ENCODE data around the gene LIFR.

LIFR gene

DNA sequence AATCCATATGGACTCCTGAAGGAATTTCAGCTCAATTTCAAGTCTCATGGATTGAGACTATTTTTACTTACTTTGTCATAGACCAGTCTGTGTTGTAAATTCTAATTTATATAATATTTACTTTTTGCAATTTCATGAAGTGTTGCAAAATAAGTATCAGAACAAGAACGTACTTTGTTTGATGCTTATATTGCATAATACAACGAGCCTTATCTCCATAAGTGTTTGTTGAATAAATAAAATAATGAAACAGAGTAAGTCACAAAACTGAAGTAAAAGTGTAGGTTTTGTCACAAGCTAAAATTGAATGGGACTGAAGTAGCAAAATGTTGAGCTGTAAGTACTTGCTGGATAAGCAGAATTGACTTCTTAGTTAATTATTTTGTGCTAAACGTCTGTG, 3.0 kb upstream of the LIFR start:
- Histone ChIP-seq H3K27me3 (replicated peaks; ENCODE audit: control insufficient read depth, insufficient read depth, low read length) (no peaks in the 10 kb centered on the region), H3K9ac (ENCODE audit: low read length) (no peak overlapping the region), H3K4me1 (ENCODE audit: control insufficient read depth, insufficient read depth, low read length) (peaks cover 13% of the 10 kb centered on the region), H3K36me3 (ENCODE audit: control insufficient read depth, insufficient read depth, low read length, severe bottlenecking) (no peaks in the 10 kb centered on the region), H3K4me3 (ENCODE audit: low read length) (no peak overlapping the region), H3K9me3 (ENCODE audit: control insufficient read depth, low read length) (no peaks in the 10 kb centered on the region)
- DNase-seq (ENCODE audit: low read depth): no peak

DNA sequence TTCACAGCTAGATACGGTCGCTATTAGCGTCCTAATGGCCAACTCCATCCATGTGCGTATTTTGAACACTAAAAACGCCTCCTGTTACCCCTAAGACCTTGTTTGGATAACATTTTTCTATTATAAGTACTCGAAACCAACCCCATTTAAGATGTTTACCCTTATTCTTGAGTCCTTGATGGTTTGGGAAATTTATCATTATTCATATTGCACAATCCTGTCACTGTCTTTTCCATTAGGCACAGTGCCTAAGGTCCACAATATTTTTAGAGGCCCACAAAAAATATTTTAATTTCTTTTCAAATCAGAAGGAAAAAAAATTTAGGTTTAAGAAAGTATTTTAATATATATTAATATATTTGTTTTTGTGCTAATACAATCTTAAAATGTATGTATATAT, 1.3 kb upstream of the LIFR start:
- Histone ChIP-seq H3K9ac (ENCODE audit: low read length) (peak overlapping the region; percentile 98), H3K36me3 (ENCODE audit: control insufficient read depth, insufficient read depth, low read length, severe bottlenecking) (no peaks in the 10 kb centered on the region), H3K27me3 (replicated peaks; ENCODE audit: control insufficient read depth, insufficient read depth, low read length) (no peaks in the 10 kb centered on the region), H3K9me3 (ENCODE audit: control insufficient read depth, low read length) (no peaks in the 10 kb centered on the region), H3K4me1 (ENCODE audit: control insufficient read depth, insufficient read depth, low read length) (peaks cover 14% of the 10 kb centered on the region), H3K4me3 (ENCODE audit: low read length) (peak overlapping the region; percentile 95)
- no peak for DNase-seq (ENCODE audit: low read depth)

DNA sequence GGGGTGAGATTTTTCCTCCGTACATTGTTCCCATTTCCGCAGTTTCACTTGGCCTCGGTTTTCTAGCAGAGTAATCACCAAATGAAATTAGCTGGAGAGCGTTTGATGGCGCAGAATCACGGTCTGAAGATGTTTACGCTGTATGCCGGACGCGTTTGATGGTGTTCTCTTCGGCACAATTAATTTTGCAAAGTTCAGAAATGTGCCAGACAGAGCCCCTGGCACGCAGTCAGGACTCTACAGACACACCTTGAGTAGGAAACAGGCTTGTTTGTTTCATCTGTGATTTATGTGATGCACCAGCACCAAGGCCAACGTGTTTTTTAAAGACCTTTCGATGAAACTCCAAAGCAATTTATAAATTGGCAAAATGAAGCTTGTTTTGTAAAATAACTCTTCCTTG, 863 bp upstream of the LIFR start:
- Histone ChIP-seq H3K4me3 (ENCODE audit: low read length) (peak overlapping the region; percentile 95), H3K36me3 (ENCODE audit: control insufficient read depth, insufficient read depth, low read length, severe bottlenecking) (no peaks in the 10 kb centered on the region), H3K9me3 (ENCODE audit: control insufficient read depth, low read length) (no peaks in the 10 kb centered on the region), H3K27me3 (replicated peaks; ENCODE audit: control insufficient read depth, insufficient read depth, low read length) (no peaks in the 10 kb centered on the region), H3K9ac (ENCODE audit: low read length) (peak overlapping the region; percentile 98), H3K4me1 (ENCODE audit: control insufficient read depth, insufficient read depth, low read length) (peaks cover 15% of the 10 kb centered on the region)
- DNase-seq (ENCODE audit: low read depth): no peak

DNA sequence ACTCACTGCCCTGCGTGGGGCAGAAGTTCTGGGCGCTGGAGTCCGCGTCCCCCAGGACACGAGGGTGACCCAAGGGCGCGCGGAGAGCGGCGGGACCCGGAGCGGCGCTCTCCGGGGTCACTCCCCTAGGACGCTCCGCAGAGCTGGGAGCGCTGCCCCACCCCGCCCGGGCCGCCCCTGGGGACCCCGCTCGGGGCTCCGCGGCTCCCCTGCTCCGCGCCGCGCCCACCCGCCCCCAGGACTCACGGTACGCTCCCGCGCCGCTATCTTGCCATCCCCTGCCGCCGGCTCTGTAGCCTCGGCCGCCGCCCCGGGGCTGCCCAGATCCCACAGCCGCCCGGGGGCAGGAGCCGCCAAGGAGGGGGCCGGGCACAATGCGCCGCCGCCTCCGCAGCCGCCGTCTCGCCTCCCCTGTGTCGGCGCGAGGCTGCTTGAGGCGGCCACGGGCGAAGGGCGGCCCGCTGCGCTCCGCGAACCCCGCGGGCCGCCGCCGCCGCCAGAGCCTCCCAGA, 303 bp downstream of the LIFR start:
- DNase-seq (ENCODE audit: low read depth): no peak
- H3K36me3 ChIP-seq (ENCODE audit: control insufficient read depth, insufficient read depth, low read length, severe bottlenecking): no peaks in the 10 kb centered on the region
- no peaks in the 10 kb centered on the region for H3K27me3 ChIP-seq (replicated peaks; ENCODE audit: control insufficient read depth, insufficient read depth, low read length)
- peak overlapping the region; percentile 88 for H3K4me3 ChIP-seq (ENCODE audit: low read length)
- peaks cover 26% of the 10 kb centered on the region for H3K4me1 ChIP-seq (ENCODE audit: control insufficient read depth, insufficient read depth, low read length)
- no peaks in the 10 kb centered on the region for H3K9me3 ChIP-seq (ENCODE audit: control insufficient read depth, low read length)
- peak overlapping the region; percentile 85 for H3K9ac ChIP-seq (ENCODE audit: low read length)

DNA sequence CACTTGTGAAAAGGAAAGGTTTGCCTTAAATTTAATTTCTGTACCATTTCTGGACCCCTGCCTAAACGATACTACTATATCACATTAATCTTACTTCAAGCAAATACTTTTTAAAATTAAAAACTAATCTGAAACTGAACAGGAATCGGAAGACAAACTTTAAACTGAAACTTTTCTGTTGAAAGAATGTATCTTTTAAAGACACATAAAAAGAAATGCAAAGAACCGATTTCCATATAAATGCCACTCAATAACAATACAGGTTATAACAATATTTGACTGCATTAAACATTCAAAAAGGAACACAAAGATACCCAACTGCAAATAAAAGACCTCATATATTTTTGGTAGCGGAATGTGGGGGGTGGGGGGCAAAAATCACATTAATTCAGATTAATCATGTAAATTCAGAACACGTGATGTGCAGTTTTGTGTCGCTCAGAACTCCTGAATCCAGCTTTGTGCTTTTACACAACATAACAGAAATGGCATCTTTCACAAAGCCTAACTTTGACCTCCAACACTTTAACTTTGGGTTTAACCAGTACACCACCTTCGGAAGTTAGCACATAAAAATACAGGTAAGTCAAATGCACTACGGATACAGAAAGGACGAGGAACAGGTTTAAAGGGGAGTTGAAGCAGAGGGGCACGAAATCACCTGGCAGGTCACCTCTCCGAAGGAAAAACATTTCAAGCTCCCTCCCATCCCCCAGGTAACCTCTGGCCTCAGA, 925 bp downstream of the LIFR start:
- H3K9me3 ChIP-seq (ENCODE audit: control insufficient read depth, low read length): no peaks in the 10 kb centered on the region
- H3K4me3 ChIP-seq (ENCODE audit: low read length): peak overlapping the region; percentile 88
- peaks cover 32% of the 10 kb centered on the region for H3K4me1 ChIP-seq (ENCODE audit: control insufficient read depth, insufficient read depth, low read length)
- peak overlapping the region; percentile 85 for H3K9ac ChIP-seq (ENCODE audit: low read length)
- H3K27me3 ChIP-seq (replicated peaks; ENCODE audit: control insufficient read depth, insufficient read depth, low read length): no peaks in the 10 kb centered on the region
- no peaks in the 10 kb centered on the region for H3K36me3 ChIP-seq (ENCODE audit: control insufficient read depth, insufficient read depth, low read length, severe bottlenecking)
- no peak for DNase-seq (ENCODE audit: low read depth)

DNA sequence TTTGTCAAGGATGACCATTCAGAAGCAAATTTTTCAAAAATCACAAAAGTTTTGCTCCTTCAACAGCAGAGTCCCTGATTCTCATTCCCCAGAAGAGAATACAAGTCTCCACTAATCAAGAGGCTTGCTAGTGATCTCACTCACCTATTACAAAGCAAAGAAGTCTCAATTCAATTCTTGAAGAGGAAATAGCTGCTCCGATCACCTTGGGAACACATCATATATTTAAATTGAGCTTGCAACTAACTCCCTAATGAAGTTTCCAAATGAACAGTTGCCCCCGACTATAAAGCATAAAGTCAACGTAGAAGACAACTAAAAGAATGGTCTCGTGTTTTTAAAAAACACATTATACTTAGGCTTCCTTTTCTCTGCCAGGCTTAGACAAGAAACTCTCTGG, 1.6 kb downstream of the LIFR start:
- H3K4me3 ChIP-seq (ENCODE audit: low read length): peak overlapping the region; percentile 88
- DNase-seq (ENCODE audit: low read depth): no peak

DNA sequence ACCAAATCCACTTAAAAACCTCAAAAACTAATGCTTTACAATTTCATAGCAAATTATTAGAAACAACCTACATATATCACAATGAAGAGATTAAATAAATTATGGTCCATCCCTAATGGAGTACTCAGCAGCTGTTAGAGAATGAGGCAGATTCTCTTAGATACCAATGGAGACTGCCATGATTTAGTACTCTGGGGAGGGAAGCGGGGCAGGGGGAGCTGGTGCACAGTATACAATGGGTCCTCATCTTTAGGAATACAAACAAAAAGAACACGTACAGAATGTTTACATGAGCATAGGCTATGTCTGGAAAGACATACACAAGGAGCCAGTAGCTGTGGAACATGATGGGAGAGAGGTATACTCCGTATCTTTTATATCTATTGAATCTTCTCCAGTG, 2.0 kb downstream of the LIFR start:
- Histone ChIP-seq H3K27me3 (replicated peaks; ENCODE audit: control insufficient read depth, insufficient read depth, low read length) (no peaks in the 10 kb centered on the region), H3K4me1 (ENCODE audit: control insufficient read depth, insufficient read depth, low read length) (peaks cover 39% of the 10 kb centered on the region), H3K36me3 (ENCODE audit: control insufficient read depth, insufficient read depth, low read length, severe bottlenecking) (no peaks in the 10 kb centered on the region), H3K4me3 (ENCODE audit: low read length) (peak overlapping the region; percentile 88), H3K9me3 (ENCODE audit: control insufficient read depth, low read length) (no peaks in the 10 kb centered on the region), H3K9ac (ENCODE audit: low read length) (peak overlapping the region; percentile 85)
- DNase-seq (ENCODE audit: low read depth): no peak

More for the DNA sequence above, 1.6 kb downstream of the LIFR start:
- Histone ChIP-seq H3K9me3 (ENCODE audit: control insufficient read depth, low read length) (no peaks in the 10 kb centered on the region), H3K9ac (ENCODE audit: low read length) (peak overlapping the region; percentile 85), H3K36me3 (ENCODE audit: control insufficient read depth, insufficient read depth, low read length, severe bottlenecking) (no peaks in the 10 kb centered on the region), H3K4me1 (ENCODE audit: control insufficient read depth, insufficient read depth, low read length) (peaks cover 38% of the 10 kb centered on the region), H3K27me3 (replicated peaks; ENCODE audit: control insufficient read depth, insufficient read depth, low read length) (no peaks in the 10 kb centered on the region)

DNA sequence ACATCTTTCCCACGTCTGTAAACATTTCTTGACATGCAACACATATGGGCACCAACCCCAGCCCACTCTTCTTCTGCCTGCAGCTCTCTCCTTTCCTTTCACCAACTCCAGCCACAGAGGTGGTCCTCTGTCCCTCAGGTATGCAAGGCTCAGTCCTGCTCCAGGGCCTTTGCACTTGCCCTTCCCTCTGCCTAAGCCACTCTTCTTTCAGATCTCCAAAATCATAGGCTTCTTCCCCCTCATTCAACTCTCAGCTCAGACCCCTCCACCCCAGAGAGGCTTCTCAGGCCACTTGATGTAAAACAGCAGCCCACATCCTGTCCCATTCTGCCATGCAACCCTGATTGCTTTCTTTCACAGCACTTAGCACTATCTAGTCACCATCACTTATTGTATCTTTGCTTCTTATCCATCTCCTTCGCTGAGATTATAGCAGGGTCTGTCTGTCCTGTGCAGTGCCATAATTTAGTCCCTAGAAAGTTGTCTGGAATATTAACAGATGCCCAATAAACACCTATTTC, 3.4 kb downstream of the LIFR start:
- Histone ChIP-seq H3K4me1 (ENCODE audit: control insufficient read depth, insufficient read depth, low read length) (peaks cover 48% of the 10 kb centered on the region), H3K4me3 (ENCODE audit: low read length) (no peak overlapping the region), H3K9ac (ENCODE audit: low read length) (no peak overlapping the region), H3K9me3 (ENCODE audit: control insufficient read depth, low read length) (no peaks in the 10 kb centered on the region), H3K27me3 (replicated peaks; ENCODE audit: control insufficient read depth, insufficient read depth, low read length) (no peaks in the 10 kb centered on the region), H3K36me3 (ENCODE audit: control insufficient read depth, insufficient read depth, low read length, severe bottlenecking) (no peaks in the 10 kb centered on the region)
- no peak for DNase-seq (ENCODE audit: low read depth)

DNA sequence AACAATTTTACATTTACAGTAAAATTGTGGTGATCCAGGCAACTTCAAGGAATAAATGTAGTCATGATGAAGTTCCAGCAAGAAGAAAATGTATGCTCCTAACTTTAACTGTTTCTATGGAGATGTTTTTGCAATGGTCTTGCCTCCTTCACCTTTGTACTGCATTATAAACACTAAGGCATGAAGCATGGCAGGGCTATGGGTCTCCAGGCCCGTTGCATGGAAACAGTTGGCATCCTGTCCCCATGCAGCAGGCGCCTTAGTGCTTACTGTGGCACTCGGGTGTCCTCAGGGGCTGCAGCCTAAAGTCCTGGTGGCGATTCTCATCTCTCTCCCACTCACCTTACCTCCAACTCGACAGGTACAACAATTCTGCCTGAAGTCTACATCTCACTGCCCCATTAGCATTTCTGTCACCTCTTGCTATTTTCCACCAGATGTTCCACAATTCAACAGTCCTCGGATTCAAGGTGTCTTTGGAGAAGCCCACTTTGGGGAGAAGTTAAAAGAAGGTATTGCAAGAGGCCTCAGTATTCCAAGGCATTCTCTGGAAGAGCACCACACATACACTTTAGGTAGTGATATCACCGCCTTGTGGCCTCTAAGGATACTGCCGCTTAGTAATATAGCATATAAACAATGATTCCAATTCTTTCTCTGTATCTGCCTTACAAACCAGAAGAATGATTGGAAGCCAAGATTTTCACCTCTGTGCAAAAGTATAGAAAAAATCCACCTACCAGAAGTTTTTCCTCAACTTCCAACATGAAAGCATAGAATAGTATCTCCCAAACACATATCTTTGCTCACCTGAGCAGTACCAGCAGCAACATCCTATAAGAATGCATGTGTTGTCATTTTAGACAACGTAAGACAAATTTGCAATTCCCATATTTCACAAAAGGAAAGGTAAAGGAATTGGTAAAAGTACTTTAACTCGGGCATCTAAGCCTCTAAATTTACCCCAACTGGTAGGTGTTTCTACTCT, 5.1 kb downstream of the LIFR start:
- Histone ChIP-seq H3K9ac (ENCODE audit: low read length) (no peak overlapping the region), H3K9me3 (ENCODE audit: control insufficient read depth, low read length) (no peaks in the 10 kb centered on the region), H3K27me3 (replicated peaks; ENCODE audit: control insufficient read depth, insufficient read depth, low read length) (no peaks in the 10 kb centered on the region), H3K36me3 (ENCODE audit: control insufficient read depth, insufficient read depth, low read length, severe bottlenecking) (no peaks in the 10 kb centered on the region), H3K4me1 (ENCODE audit: control insufficient read depth, insufficient read depth, low read length) (peaks cover 58% of the 10 kb centered on the region), H3K4me3 (ENCODE audit: low read length) (no peak overlapping the region)
- peak; percentile 63 for DNase-seq (ENCODE audit: low read depth)

DNA sequence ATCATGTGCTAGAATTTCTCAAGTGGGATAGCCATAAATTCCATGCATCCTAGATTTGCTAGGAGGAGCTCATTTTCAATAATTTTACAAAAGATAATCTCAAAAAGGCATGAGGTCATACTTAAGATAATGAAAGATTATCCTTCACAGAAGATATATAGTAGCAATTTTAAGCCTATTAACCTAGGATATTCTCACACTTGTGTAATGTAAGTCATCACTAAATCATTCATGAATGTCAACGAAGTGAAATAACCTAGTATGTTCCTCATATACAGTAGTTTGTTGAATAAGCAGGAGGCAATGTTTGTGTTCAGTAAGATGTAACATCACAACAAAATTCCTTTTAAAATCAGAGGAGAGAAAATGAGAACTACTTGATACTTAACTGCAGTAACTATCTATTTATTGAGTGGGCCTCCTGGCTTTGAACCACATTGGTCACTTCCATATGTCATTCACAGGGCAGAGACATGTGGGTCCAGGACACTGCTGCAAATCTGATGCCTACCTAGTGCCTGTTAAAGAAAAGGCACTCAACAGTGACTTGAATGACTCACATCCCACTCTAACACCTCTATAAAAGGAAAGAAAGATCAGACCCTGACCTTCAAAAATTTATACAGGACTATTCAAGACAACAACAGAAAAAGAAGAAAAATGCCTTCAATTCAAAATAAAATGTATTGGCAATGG, 8.2 kb downstream of the LIFR start:
- Histone ChIP-seq H3K9me3 (ENCODE audit: control insufficient read depth, low read length) (no peaks in the 10 kb centered on the region), H3K27me3 (replicated peaks; ENCODE audit: control insufficient read depth, insufficient read depth, low read length) (no peaks in the 10 kb centered on the region), H3K4me3 (ENCODE audit: low read length) (no peak overlapping the region), H3K9ac (ENCODE audit: low read length) (no peak overlapping the region), H3K4me1 (ENCODE audit: control insufficient read depth, insufficient read depth, low read length) (peaks cover 55% of the 10 kb centered on the region), H3K36me3 (ENCODE audit: control insufficient read depth, insufficient read depth, low read length, severe bottlenecking) (no peaks in the 10 kb centered on the region)
- DNase-seq (ENCODE audit: low read depth): no peak

Data from adipocyte (in vitro differentiated cells).